SH-SY5Y (cell line): Measurements from ENCODE around the gene PCDH9.

Experiments used
- GATA2 ChIP-seq: IDR thresholded peaks from 2 replicates; pipeline ENCODE4 v1.6.1; 2011; ENCODE audit warnings: mild to moderate bottlenecking, low read depth, low read length
- GATA3 ChIP-seq: IDR thresholded peaks from 2 replicates; pipeline ENCODE4 v1.6.1; 2011; ENCODE audit warnings: low read depth, mild to moderate bottlenecking, low read length, moderate library complexity

GRCh38 chr13:66887088-66887487, 343.0 kb downstream of the PCDH9 start:
- TF ChIP-seq GATA2, result no peak
- no peak for TF ChIP-seq GATA3
